Measurements from ENCODE around the gene PDE10A.

DNA sequence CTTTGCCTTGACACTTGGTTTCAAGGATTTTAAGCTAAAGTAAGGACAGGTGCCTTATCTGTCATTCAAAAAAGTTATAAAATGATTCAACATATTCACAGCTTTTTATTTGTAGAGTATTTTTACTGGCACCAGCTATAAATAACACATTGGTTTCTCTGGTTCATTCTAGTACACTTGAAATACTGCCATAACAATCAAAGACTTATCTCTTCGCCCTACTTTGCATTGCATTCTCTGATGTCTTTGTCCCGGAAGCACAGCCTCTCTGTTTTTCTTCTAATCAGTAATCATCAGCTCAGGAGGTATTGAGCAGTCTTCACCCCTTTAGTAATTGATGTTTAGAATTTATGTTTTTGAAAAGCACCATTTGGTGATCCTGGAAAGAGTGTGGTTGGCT lies 156.4 kb downstream of the PDE10A start:
- no peak for TF ChIP-seq ZNF274 (IDR thresholded peaks at IDR 0.05; ENCODE audit: low read depth, low read length)
- no peak for TF ChIP-seq YY1 (IDR thresholded peaks at IDR 0.05; ENCODE audit: insufficient read depth, insufficient read length)

Measured in NT2/D1 (cell line).